Pancreas (tissue), 10 donors: Measurements from ENCODE around the gene ZFAND2B. TPM values are rescaled to one million over a fixed set of nuclear protein-coding genes. Genes with fewer than 3 reads are reported as not detected.

Source experiments
- ATAC-seq, 4 donors: fragments of 200-7000 bp; cut with Tn5 transposase; one replicate each; pipeline versions ENCODE4 v1.8.0 to v1.9.1; 2020; ENCODE audit warnings: mild to moderate bottlenecking in 4 of 4, moderate library complexity in 4 of 4
- DNase-seq, 6 donors: peaks; one replicate each; pipeline ENCODE4 v3.0.0-alpha.2; 2020
- FAIRE-seq: peaks from 2 replicates; lab custom pipeline; 2012; peaks lifted over from hg19 to GRCh38; lab: Jason Lieb, UNC
- H3K27ac ChIP-seq, 4 donors: fragments of 200-600 bp; sonication (generic); 1 replicate in 3 of 4; 2 replicates in 1 of 4; pipeline versions ENCODE4 v1.5.0 to v1.8.0; 2020
- H3K27me3 ChIP-seq, 4 donors: fragments of 200-600 bp; one replicate each; pipeline ENCODE4 v1.8.0; 2021
- H3K36me3 ChIP-seq, 3 donors: fragments of 200-600 bp; sonication (generic) in 1 of 3; one replicate each; pipeline versions ENCODE4 v1.5.0 to v1.8.0; 2020 to 2021
- H3K4me1 ChIP-seq, 3 donors: fragments of 200-600 bp; one replicate each; pipeline ENCODE4 v1.8.0; 2021
- H3K4me3 ChIP-seq, 4 donors: fragments of 200-600 bp; sonication (generic) in 2 of 4; one replicate each; pipeline versions ENCODE4 v1.5.0 to v1.8.0; 2020 to 2021
- H3K9me3 ChIP-seq, 4 donors: fragments of 200-600 bp; one replicate each; pipeline ENCODE4 v1.8.0; 2021
- WGBS, 2 donors: extraction: QIAGEN DNeasy Blood & Tissue Kit; methylation state at CpG; one replicate each; pipeline ENCODE4 v1.1.7; 2013; 5-methylcytosine and 5-hydroxymethylcytosine counted together
- intact Hi-C, 3 donors: fragments of 100-400 bp; cut with DNase I; formaldehyde crosslinking; loops; one replicate each; pipeline versions ENCODE4 v1.11.1 to v1.14.2; 2022
- polyA plus RNA-seq, 2 donors: library from polyadenylated mRNA; stranded (reverse); fragments of 200-250 nt; gene quantifications; one replicate each; pipeline ENCODE4 v1.2.3, GENCODE V29; 2013
- total RNA-seq, 6 donors: library from RNA; stranded (reverse); fragmentation: NEBNext Ultra II Directional in 4 of 6; extraction: Animal tissue kit (Norgen Biotek cat#: 25700) in 4 of 6; gene quantifications; one replicate each; pipeline versions ENCODE4 v1.2.1 to v1.2.4, GENCODE V29; 2021 to 2023
- TF ChIP-seq, protein P1 (sequence below), 4 donors: fragments of 200-600 bp; sonication (generic) in 3 of 4; IDR thresholded peaks; one replicate each; pipeline versions ENCODE4 v1.5.0 to v1.8.0; 2021; ENCODE audit warnings: antibody characterized with exemption in 4 of 4
- donor health status: healthy with polysubstance abuse.
- donor health status: DM: no; HTN: no; CAD: no; lungs with moderate emphysema.
- donor health status: DM: no; HTN: no; CAD: no.
- donor health status: control.
- donor health status: control.
- donor health status: Bipolar disorder and iron deficiency.
- donor health status: DM: yes; HTN: yes; CAD: no.
- donor health status: DM: no; HTN: no; CAD: no.
- donor health status: DM: no; HTN: no; CAD: no.
- donor health status: DM: yes; HTN: yes; CAD: no.

Gene ZFAND2B
- total and polyA plus RNA-seq, 8 donors: 18.9 to 66.9 (median 27.1) TPM

DNA sequence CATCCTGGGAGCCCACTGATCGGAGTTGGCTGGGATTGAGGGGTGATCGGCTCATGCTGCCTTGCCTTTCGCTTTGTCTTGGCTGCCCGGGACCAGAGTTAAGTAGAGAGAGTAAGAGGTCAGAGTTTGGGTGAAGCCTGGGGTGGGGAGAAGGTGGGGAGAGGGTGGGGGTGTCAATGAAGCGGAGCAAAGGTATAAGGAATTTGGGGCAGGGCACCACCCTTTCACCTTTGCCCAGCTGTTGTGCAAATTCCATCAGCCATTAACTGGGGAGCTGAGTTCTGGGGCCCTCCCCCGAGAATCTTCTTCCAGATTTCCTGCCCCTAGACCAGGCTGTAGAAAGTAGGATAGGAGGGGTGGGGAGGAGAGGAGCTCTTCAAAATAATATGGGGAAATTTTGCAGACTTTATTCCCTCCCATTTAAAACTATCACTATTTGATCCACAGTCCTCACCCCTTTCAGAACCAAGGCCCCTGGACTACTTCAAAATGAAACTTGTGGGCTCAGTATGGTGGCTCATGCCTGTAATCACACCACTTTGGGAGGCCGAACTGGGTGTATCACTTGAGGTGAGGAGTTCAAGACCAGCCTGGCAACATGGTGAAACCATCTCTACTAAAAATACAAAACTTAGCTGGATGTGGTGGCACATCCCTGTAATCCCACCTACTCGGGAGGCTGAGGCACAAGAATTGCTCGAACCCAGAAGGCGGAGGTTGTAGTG lies 36.5 kb upstream of the ZFAND2B start, which contains the start of gene SLC23A3:
Gene SLC23A3, minus strand, starts transcription at position 100 of the 725 bp plus-strand sequence. Its CDS starts 45 bp downstream, at position 55.
- H3K4me3 ChIP-seq: no peak within 1 kb of the TSS
- FAIRE-seq: no peak
- ATAC-seq: no peak
- intact Hi-C loops: loop anchor here (5.0 to 10.0 kb wide), 3 partner anchors 122 to 135 kb away; partner anchors contain the start of gene PTPRN (in 1 of the 3)
- no peak for DNase-seq
- peaks cover 0 to 2% (median 0%) of the 10 kb centered on the region in 3 donors for H3K4me1 ChIP-seq
- no peak within 1 kb of the TSS for H3K27ac ChIP-seq
- WGBS, 2 donors: 79 to 85% methylated on average over 10 of the region's 10 CpGs
- no peaks in the 10 kb centered on the region for H3K27me3 ChIP-seq
- no peaks in the 10 kb centered on the region for H3K9me3 ChIP-seq
- TF ChIP-seq, protein P1, sequence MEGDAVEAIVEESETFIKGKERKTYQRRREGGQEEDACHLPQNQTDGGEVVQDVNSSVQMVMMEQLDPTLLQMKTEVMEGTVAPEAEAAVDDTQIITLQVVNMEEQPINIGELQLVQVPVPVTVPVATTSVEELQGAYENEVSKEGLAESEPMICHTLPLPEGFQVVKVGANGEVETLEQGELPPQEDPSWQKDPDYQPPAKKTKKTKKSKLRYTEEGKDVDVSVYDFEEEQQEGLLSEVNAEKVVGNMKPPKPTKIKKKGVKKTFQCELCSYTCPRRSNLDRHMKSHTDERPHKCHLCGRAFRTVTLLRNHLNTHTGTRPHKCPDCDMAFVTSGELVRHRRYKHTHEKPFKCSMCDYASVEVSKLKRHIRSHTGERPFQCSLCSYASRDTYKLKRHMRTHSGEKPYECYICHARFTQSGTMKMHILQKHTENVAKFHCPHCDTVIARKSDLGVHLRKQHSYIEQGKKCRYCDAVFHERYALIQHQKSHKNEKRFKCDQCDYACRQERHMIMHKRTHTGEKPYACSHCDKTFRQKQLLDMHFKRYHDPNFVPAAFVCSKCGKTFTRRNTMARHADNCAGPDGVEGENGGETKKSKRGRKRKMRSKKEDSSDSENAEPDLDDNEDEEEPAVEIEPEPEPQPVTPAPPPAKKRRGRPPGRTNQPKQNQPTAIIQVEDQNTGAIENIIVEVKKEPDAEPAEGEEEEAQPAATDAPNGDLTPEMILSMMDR (IDR thresholded peaks at IDR 0.05): no peak
- H3K36me3 ChIP-seq: peaks cover 0 to 28% (median 0%) of the 10 kb centered on the region in 3 donors

DNA sequence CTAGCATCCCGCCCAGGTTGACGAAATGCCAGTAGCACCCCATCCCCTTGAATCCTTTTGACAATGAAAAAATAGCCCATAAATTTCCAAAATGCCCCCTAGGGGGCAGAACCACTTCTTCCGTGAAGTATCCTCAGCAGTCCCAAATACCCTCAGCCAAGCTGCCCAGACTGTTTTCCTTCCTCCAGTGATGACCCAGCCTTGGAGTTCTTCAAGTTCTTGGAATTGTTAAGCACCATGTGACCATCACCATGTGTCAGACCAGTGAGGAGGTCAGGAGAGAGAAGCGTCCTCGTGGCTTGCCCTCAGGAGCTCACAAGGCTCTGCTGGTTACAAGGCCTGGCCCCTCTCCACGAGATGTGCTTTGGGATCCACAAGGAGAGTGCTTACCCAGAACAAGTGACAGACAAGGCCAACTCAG lies 35.3 kb upstream of the ZFAND2B start:
- WGBS, 2 donors: 38 to 42% methylated on average over 6 of the region's 6 CpGs
- FAIRE-seq (no peak), ATAC-seq (peak; percentile 53 to 78 (median 71)), DNase-seq (peak in 1 of 6 donors; percentile 52)
- Histone ChIP-seq H3K36me3 (peaks cover 0 to 28% (median 0%) of the 10 kb centered on the region in 3 donors), H3K27ac (no peak overlapping the region), H3K9me3 (no peaks in the 10 kb centered on the region), H3K4me3 (no peak overlapping the region), H3K27me3 (no peaks in the 10 kb centered on the region), H3K4me1 (peaks cover 5 to 9% (median 7%) of the 10 kb centered on the region in 3 donors)
- TF ChIP-seq, protein P1 (IDR thresholded peaks at IDR 0.05): peak; percentile 52 to 64 (median 61)
- intact Hi-C loops: loop anchor here in 2 of 3 donors (5.0 kb wide), 2 partner anchors 121 to 126 kb away; no protein-coding TSS in a partner anchor

DNA sequence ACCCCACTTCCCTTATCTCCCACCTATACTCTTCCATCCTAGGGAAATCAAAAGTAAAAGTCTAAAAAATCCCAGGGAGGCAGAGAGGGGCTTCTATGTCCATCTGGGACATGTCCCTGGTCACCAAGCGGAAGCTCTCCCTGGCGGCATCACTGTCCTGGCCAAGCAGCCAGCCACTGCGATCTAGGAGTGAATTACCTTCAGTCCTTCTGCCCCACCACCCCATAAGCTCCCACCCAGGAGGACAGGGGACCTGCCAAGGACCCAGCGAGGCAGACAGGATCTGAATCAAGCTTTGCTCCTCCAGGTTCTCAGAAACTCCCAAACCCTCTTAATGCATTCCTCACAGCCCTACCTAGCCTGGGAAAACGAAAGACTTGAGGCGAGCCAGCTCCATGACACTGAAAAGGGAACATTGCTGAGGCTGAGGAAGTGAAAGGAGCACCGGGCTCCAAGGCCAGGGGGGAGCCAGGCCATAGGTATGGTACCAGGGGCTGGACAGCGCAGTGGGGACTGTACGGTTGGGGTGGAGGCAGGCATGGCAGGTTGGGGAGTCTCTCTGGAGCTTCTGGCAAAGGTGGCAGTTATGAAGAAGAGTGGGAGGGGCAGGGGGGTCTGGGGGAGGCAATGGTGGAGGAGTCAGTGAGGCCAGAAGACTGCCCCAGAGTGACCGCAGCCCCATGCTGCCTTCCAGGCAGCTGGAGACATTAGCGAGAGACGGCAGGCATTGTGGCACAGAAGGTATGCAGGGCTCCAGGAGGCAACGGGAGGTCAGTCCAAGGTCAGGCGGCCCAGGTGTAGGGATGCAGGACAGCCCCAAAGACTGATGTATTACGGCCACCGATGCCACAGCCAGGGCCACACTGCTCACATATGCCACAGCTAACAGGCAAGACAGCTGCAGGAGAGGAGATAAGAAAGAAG lies 34.1 kb upstream of the ZFAND2B start:
- TF ChIP-seq, protein P1 (IDR thresholded peaks at IDR 0.05): no peak
- H3K9me3 ChIP-seq: no peaks in the 10 kb centered on the region
- WGBS, 2 donors: 84% methylated on average over 16 of the region's 16 CpGs
- H3K4me3 ChIP-seq: no peak overlapping the region
- FAIRE-seq: no peak
- H3K36me3 ChIP-seq: peaks cover 0 to 28% (median 0%) of the 10 kb centered on the region in 3 donors
- no peak for ATAC-seq
- no peak for DNase-seq
- peaks cover 5 to 9% (median 7%) of the 10 kb centered on the region in 3 donors for H3K4me1 ChIP-seq
- H3K27ac ChIP-seq: no peak overlapping the region
- intact Hi-C loops: loop anchor here in 2 of 3 donors (5.0 kb wide), 2 partner anchors 120 to 125 kb away; no protein-coding TSS in a partner anchor
- H3K27me3 ChIP-seq: no peaks in the 10 kb centered on the region

DNA sequence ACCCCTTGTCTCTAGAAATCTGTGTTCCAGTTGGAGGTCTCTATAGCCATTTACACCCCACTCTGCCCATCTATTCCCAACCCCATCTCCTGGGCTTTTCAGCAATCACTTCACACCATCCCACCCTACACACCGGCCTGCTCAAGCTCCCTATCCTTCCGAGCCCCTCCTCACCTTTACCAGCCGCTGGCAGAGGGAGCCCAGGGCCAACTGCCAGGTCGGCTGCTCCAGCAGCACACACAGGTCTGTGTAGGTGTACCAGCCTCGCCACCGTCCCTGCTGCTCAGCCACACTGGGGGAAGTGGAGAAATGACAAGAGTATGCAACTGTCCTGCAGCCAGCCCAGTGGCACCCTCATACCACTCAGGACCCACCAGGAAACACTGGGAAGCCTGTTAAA lies 33.4 kb upstream of the ZFAND2B start:
- Histone ChIP-seq H3K4me3 (no peak overlapping the region), H3K36me3 (peaks cover 0 to 28% (median 0%) of the 10 kb centered on the region in 3 donors), H3K27me3 (no peaks in the 10 kb centered on the region), H3K9me3 (no peaks in the 10 kb centered on the region), H3K27ac (no peak overlapping the region), H3K4me1 (peaks cover 5 to 9% (median 7%) of the 10 kb centered on the region in 3 donors)
- intact Hi-C loops: loop anchor here in 2 of 3 donors (5.0 kb wide), 2 partner anchors 119 to 124 kb away; no protein-coding TSS in a partner anchor
- no peak for FAIRE-seq
- DNase-seq: no peak
- WGBS, 2 donors: 85 to 89% methylated on average over 6 of the region's 6 CpGs
- ATAC-seq: no peak
- TF ChIP-seq, protein P1 (IDR thresholded peaks at IDR 0.05): no peak
